Sigmoid colon (tissue), 7 donors: ENCODE results near the gene RAPGEF3. TPM values are rescaled to one million over a fixed set of nuclear protein-coding genes. Genes with fewer than 3 reads are reported as not detected.

ENCODE experiments used
- DNase-seq: peaks from one replicate; pipeline ENCODE4 v3.0.0-alpha.2; 2019
- H3K27ac ChIP-seq, 4 donors: fragments of 200-600 bp; sonication (generic); one replicate each; pipeline ENCODE4 v1.5.1; 2016 to 2019; ENCODE audit warnings: mild to moderate bottlenecking in 1 of 4
- H3K27me3 ChIP-seq, 3 donors: fragments of 200-600 bp; sonication (generic); one replicate each; pipeline ENCODE4 v1.5.1; 2019; ENCODE audit warnings: mild to moderate bottlenecking in 1 of 3
- H3K36me3 ChIP-seq, 4 donors: fragments of 200-600 bp; sonication (generic); one replicate each; pipeline ENCODE4 v1.5.1; 2016 to 2019
- H3K4me1 ChIP-seq, 4 donors: fragments of 200-600 bp; sonication (generic); one replicate each; pipeline ENCODE4 v1.5.1; 2017 to 2019
- H3K4me3 ChIP-seq, 4 donors: fragments of 200-600 bp; sonication (generic); one replicate each; pipeline ENCODE4 v1.5.1; 2017 to 2019; ENCODE audit warnings: mild to moderate bottlenecking in 2 of 4, moderate library complexity in 1 of 4
- H3K9me3 ChIP-seq, 4 donors: fragments of 200-600 bp in 3 of 4; sonication (generic) in 3 of 4; one replicate each; pipeline versions ENCODE4 v1.5.1 to v1.6.1; 2013 to 2019
- EP300 ChIP-seq, 4 donors: sonication (generic); formaldehyde crosslinking; IDR thresholded peaks; one replicate each; pipeline ENCODE4 v1.6.1; 2017; ENCODE audit warnings: antibody characterized with exemption in 4 of 4
- POLR2A ChIP-seq, 2 donors: fragments of 450-650 bp; IDR thresholded peaks; one replicate each; pipeline ENCODE4 v1.6.1; 2016; ENCODE audit warnings: antibody characterized with exemption in 2 of 2, mild to moderate bottlenecking in 2 of 2, moderate library complexity in 2 of 2
- POLR2AphosphoS5 ChIP-seq, 4 donors: sonication (generic); formaldehyde crosslinking; IDR thresholded peaks; one replicate each; pipeline ENCODE4 v1.6.1; 2017; ENCODE audit warnings: antibody characterized with exemption in 4 of 4
- WGBS, 2 donors: extraction: QIAGEN DNeasy Blood & Tissue Kit; methylation state at CpG; one replicate each; pipeline ENCODE4 v1.1.7; 2013; 5-methylcytosine and 5-hydroxymethylcytosine counted together
- intact Hi-C: fragments of 100-400 bp; cut with DNase I; formaldehyde crosslinking; loops from one replicate; pipeline ENCODE4 v1.15.1; 2023
- polyA plus RNA-seq, 3 donors: library from polyadenylated mRNA; stranded (reverse); fragments of 200-250 nt; gene quantifications; one replicate each; pipeline ENCODE4 v1.2.3, GENCODE V29; 2013
- total RNA-seq, 4 donors: library from RNA; depleted of rRNA; stranded (reverse); fragments of >200 nt; gene quantifications; one replicate each; pipeline ENCODE4 v1.1.0, GENCODE V29; 2016
- TF ChIP-seq, protein P1 (sequence below), 4 experiments: fragments of 450-650 bp in 3 of 4; fragments of 200-600 bp in 1 of 4; IDR thresholded peaks; one replicate each; pipeline ENCODE4 v1.5.1; 2016 to 2019; ENCODE audit warnings: antibody characterized with exemption in 4 of 4, mild to moderate bottlenecking in 3 of 4, moderate library complexity in 2 of 4
- donor health status: healthy with polysubstance abuse.
- donor health status: Bipolar disorder and iron deficiency.
- donor health status: healthy.

Gene RAPGEF3
- total and polyA plus RNA-seq, 7 donors = 3.9 to 36.8 (median 14.6) TPM

GRCh38 chr12:47795814-47796411 lies 37.2 kb upstream of the RAPGEF3 start:
- H3K27ac ChIP-seq = no peak overlapping the region
- H3K4me1 ChIP-seq = peaks cover 0 to 35% (median 31%) of the 10 kb centered on the region in 4 donors
- no peak overlapping the region for H3K4me3 ChIP-seq
- H3K36me3 ChIP-seq = peaks cover 41 to 79% (median 73%) of the 10 kb centered on the region in 4 donors
- DNase-seq = no peak
- WGBS, 2 donors = 91 to 96% methylated on average over 22 of the region's 22 CpGs
- no peaks in the 10 kb centered on the region for H3K27me3 ChIP-seq
- no peak for TF ChIP-seq EP300 (IDR thresholded peaks at IDR 0.05)
- no peak for TF ChIP-seq POLR2A (IDR thresholded peaks at IDR 0.05)
- TF ChIP-seq, protein P1, sequence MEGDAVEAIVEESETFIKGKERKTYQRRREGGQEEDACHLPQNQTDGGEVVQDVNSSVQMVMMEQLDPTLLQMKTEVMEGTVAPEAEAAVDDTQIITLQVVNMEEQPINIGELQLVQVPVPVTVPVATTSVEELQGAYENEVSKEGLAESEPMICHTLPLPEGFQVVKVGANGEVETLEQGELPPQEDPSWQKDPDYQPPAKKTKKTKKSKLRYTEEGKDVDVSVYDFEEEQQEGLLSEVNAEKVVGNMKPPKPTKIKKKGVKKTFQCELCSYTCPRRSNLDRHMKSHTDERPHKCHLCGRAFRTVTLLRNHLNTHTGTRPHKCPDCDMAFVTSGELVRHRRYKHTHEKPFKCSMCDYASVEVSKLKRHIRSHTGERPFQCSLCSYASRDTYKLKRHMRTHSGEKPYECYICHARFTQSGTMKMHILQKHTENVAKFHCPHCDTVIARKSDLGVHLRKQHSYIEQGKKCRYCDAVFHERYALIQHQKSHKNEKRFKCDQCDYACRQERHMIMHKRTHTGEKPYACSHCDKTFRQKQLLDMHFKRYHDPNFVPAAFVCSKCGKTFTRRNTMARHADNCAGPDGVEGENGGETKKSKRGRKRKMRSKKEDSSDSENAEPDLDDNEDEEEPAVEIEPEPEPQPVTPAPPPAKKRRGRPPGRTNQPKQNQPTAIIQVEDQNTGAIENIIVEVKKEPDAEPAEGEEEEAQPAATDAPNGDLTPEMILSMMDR (IDR thresholded peaks at IDR 0.05) = no peak
- TF ChIP-seq POLR2AphosphoS5 (IDR thresholded peaks at IDR 0.05) = no peak
- intact Hi-C loops = no loop called here
- H3K9me3 ChIP-seq = no peaks in the 10 kb centered on the region

GRCh38 chr12:47795121-47795813 lies 36.6 kb upstream of the RAPGEF3 start:
- Histone ChIP-seq H3K27me3 (no peaks in the 10 kb centered on the region), H3K27ac (no peak overlapping the region), H3K4me3 (no peak overlapping the region), H3K9me3 (no peaks in the 10 kb centered on the region), H3K4me1 (peaks cover 0 to 29% (median 24%) of the 10 kb centered on the region in 4 donors), H3K36me3 (peaks cover 46 to 86% (median 79%) of the 10 kb centered on the region in 4 donors)
- no peak for DNase-seq
- 95 to 96% methylated on average over 21 of the region's 21 CpGs for WGBS, 2 donors
- TF ChIP-seq POLR2AphosphoS5 (IDR thresholded peaks at IDR 0.05) (no peak), POLR2A (IDR thresholded peaks at IDR 0.05) (no peak), EP300 (IDR thresholded peaks at IDR 0.05) (no peak)
- TF ChIP-seq, protein P1 (IDR thresholded peaks at IDR 0.05) = no peak
- intact Hi-C loops = no loop called here

- no peak overlapping the region for H3K27ac ChIP-seq
- peaks cover 52 to 91% (median 84%) of the 10 kb centered on the region in 4 donors for H3K36me3 ChIP-seq
- no peak overlapping the region for H3K4me3 ChIP-seq
- TF ChIP-seq EP300 (IDR thresholded peaks at IDR 0.05) (no peak), POLR2A (IDR thresholded peaks at IDR 0.05) (no peak), POLR2AphosphoS5 (IDR thresholded peaks at IDR 0.05) (no peak)
- TF ChIP-seq, protein P1 (IDR thresholded peaks at IDR 0.05) = no peak
- H3K4me1 ChIP-seq = peaks cover 0 to 23% (median 18%) of the 10 kb centered on the region in 4 donors
- no peaks in the 10 kb centered on the region for H3K27me3 ChIP-seq
- 95 to 97% methylated on average over 9 of the region's 9 CpGs for WGBS, 2 donors
- DNase-seq = no peak
- no peaks in the 10 kb centered on the region for H3K9me3 ChIP-seq
- intact Hi-C loops = no loop called here
Observed at GRCh38 chr12:47794679-47795078, 36.0 kb upstream of the RAPGEF3 start.

- Histone ChIP-seq H3K27ac (peak overlapping the region in 1 of 4 donors; percentile 19), H3K27me3 (no peaks in the 10 kb centered on the region), H3K4me3 (no peak overlapping the region), H3K36me3 (peaks cover 60 to 100% (median 93%) of the 10 kb centered on the region in 4 donors), H3K4me1 (peaks cover 0 to 7% (median 3%) of the 10 kb centered on the region in 4 donors), H3K9me3 (no peaks in the 10 kb centered on the region)
- no peak for TF ChIP-seq POLR2A (IDR thresholded peaks at IDR 0.05)
- no peak for TF ChIP-seq POLR2AphosphoS5 (IDR thresholded peaks at IDR 0.05)
- TF ChIP-seq, protein P1 (IDR thresholded peaks at IDR 0.05) = no peak
- no peak for TF ChIP-seq EP300 (IDR thresholded peaks at IDR 0.05)
- 93 to 94% methylated on average over 15 of the region's 15 CpGs for WGBS, 2 donors
- intact Hi-C loops = no loop called here
- no peak for DNase-seq
Observed at GRCh38 chr12:47793015-47793681, 34.5 kb upstream of the RAPGEF3 start.
